WTC11 (cell line): ENCODE data around the gene NFIA. TPM values are rescaled to one million over a fixed set of nuclear protein-coding genes. Genes with fewer than 3 reads are reported as not detected.

Experiments
- ATAC-seq: fragments of 200-7000 bp; cut with Tn5 transposase; 2 replicates; pipeline ENCODE4 v1.10.0; 2021; ENCODE audit warnings: mild to moderate bottlenecking, moderate library complexity
- CTCF ChIA-PET: fragments of 300-600 bp; sonication (Branson Sonifier 250); formaldehyde crosslinking; loops from one replicate; lab custom pipeline; 2021; ENCODE audit warnings: antibody characterized with exemption; lab: Charles Lee
- POLR2A ChIA-PET: fragments of 350-600 bp; sonication (Branson Sonifier 250); formaldehyde crosslinking; loops from one replicate; lab custom pipeline; 2021; ENCODE audit warnings: antibody characterized with exemption; lab: Charles Lee
- DNase-seq: peaks from one replicate; pipeline ENCODE4 v3.0.0; 2021; ENCODE audit warnings: low spot score
- H3K27ac Mint-ChIP-seq: 2 replicates; pipeline ENCODE4 v1.8.0; 2021; ENCODE audit warnings: mixed read lengths
- H3K27me3 Mint-ChIP-seq: 2 replicates; pipeline ENCODE4 v1.8.0; 2021; ENCODE audit warnings: low read depth, mild to moderate bottlenecking, moderate library complexity, mixed read lengths
- H3K36me3 Mint-ChIP-seq: 2 replicates; pipeline ENCODE4 v1.8.0; 2021; ENCODE audit warnings: mixed read lengths
- H3K4me1 Mint-ChIP-seq: 2 replicates; pipeline ENCODE4 v1.8.0; 2022; ENCODE audit warnings: mixed read lengths
- H3K4me3 Mint-ChIP-seq: 2 replicates; pipeline ENCODE4 v1.8.0; 2021; ENCODE audit warnings: mild to moderate bottlenecking, moderate library complexity, mixed read lengths
- H3K9me3 Mint-ChIP-seq: 2 replicates; pipeline ENCODE4 v1.8.0; 2021; ENCODE audit warnings: mixed read lengths
- AFF4 ChIP-seq: sonication (generic); formaldehyde crosslinking; IDR thresholded peaks from 2 replicates; pipeline ENCODE4 v1.8.1; 2023; ENCODE audit warnings: mild to moderate bottlenecking, missing genetic modification reagents, borderline replicate concordance
- ATF2 ChIP-seq: sonication (generic); formaldehyde crosslinking; IDR thresholded peaks from 2 replicates; pipeline ENCODE4 v1.8.1; 2022; ENCODE audit warnings: low read depth, missing genetic modification reagents, borderline replicate concordance
- E2F1 ChIP-seq: sonication (generic); formaldehyde crosslinking; IDR thresholded peaks from 2 replicates; pipeline ENCODE4 v1.8.0; 2022; ENCODE audit warnings: mild to moderate bottlenecking, missing genetic modification reagents
- E2F5 ChIP-seq: sonication (generic); formaldehyde crosslinking; IDR thresholded peaks from 2 replicates; pipeline ENCODE4 v1.8.1; 2022; ENCODE audit warnings: mild to moderate bottlenecking, moderate library complexity, missing genetic modification reagents
- ETV6 ChIP-seq: sonication (generic); formaldehyde crosslinking; IDR thresholded peaks from 2 replicates; pipeline ENCODE4 v1.8.1; 2022; ENCODE audit warnings: mild to moderate bottlenecking, missing genetic modification reagents
- GRHL2 ChIP-seq: fragments of 250-450 bp; sonication (Bioruptor Pico); IDR thresholded peaks from 2 replicates; pipeline ENCODE4 v1.8.0; 2022; ENCODE audit warnings: mild to moderate bottlenecking, moderate library complexity; ENCODE audit not compliant: insufficient replicate concordance, severe bottlenecking
- HMGXB4 ChIP-seq: sonication (generic); formaldehyde crosslinking; IDR thresholded peaks from 2 replicates; pipeline ENCODE4 v1.8.1; 2023; ENCODE audit warnings: mild to moderate bottlenecking, moderate library complexity, missing genetic modification reagents
- IRF2 ChIP-seq: sonication (generic); formaldehyde crosslinking; IDR thresholded peaks from 2 replicates; pipeline ENCODE4 v1.8.0; 2022; ENCODE audit warnings: low read depth, missing genetic modification reagents, borderline replicate concordance
- KAT7 ChIP-seq: sonication (generic); formaldehyde crosslinking; IDR thresholded peaks from 2 replicates; pipeline ENCODE4 v1.8.1; 2023; ENCODE audit warnings: missing genetic modification reagents, mild to moderate bottlenecking, borderline replicate concordance
- NFYB ChIP-seq: sonication (generic); formaldehyde crosslinking; conservative IDR thresholded peaks from 2 replicates; pipeline ENCODE4 v1.8.0; 2022; ENCODE audit warnings: low read depth, missing genetic modification reagents
- NR3C1 ChIP-seq: sonication (generic); formaldehyde crosslinking; conservative IDR thresholded peaks from 2 replicates; pipeline ENCODE4 v1.8.1; 2023; ENCODE audit warnings: low read depth, mild to moderate bottlenecking, missing genetic modification reagents
- TCF7 ChIP-seq: sonication (generic); formaldehyde crosslinking; IDR thresholded peaks from 2 replicates; pipeline ENCODE4 v1.8.0; 2022; ENCODE audit warnings: mild to moderate bottlenecking, low read depth, missing genetic modification reagents, moderate library complexity
- TEAD1 ChIP-seq: sonication (generic); formaldehyde crosslinking; IDR thresholded peaks from 2 replicates; pipeline ENCODE4 v1.8.0; 2022; ENCODE audit warnings: mild to moderate bottlenecking, missing genetic modification reagents
- ZNF121 ChIP-seq: sonication (generic); formaldehyde crosslinking; IDR thresholded peaks from 2 replicates; pipeline ENCODE4 v1.8.0; 2023; ENCODE audit warnings: missing genetic modification reagents
- ZNF317 ChIP-seq: sonication (generic); formaldehyde crosslinking; IDR thresholded peaks from 2 replicates; pipeline ENCODE4 v1.8.1; 2023; ENCODE audit warnings: low read depth, mild to moderate bottlenecking, moderate library complexity, missing genetic modification reagents, borderline replicate concordance
- ZNF416 ChIP-seq: fragments of 250-450 bp; sonication (Bioruptor Pico); IDR thresholded peaks from 2 replicates; pipeline ENCODE4 v1.9.0; 2021; ENCODE audit warnings: mild to moderate bottlenecking, inconsistent platforms
- total RNA-seq: library from RNA; stranded (reverse); gene quantifications from 3 replicates; pipeline ENCODE4 v1.2.3, GENCODE V29; 2021

NFIA gene
- total RNA-seq, 1 experiment from 2014 or later, result 16.7 TPM

- Mint-ChIP-seq H3K4me1 (0 out of 2 replicates have a peak, but pooled peaks cover 3% of the 10 kb centered on the region), H3K36me3 (peaks cover 27% of the 10 kb centered on the region), H3K27me3 (peaks cover 28% of the 10 kb centered on the region)
- CTCF ChIA-PET, result no interaction called here
- ATAC-seq, result no peak
- TF ChIP-seq NR3C1 (CRISPR knock-in tag), result no peak
- no peak for TF ChIP-seq TCF7 (CRISPR knock-in tag)
- TF ChIP-seq, all 79 proteins: peak for 0
- no peak for DNase-seq
- POLR2A ChIA-PET, result no interaction called here
- Mint-ChIP-seq H3K4me3 (no peak overlapping the region), H3K27ac (no peak overlapping the region), H3K9me3 (peaks cover 20% of the 10 kb centered on the region)
These were observed 309.4 kb downstream of the NFIA start for GRCh38 chr1:61391730-61392129.

GRCh38 chr1:61392409-61393242 is 310.3 kb downstream of the NFIA start:
- peaks cover 28% of the 10 kb centered on the region for H3K27me3 Mint-ChIP-seq
- no peaks in the 10 kb centered on the region for H3K4me1 Mint-ChIP-seq
- TF ChIP-seq E2F1 (CRISPR knock-in tag) (no peak), ZNF416 (CRISPR knock-in tag) (no peak), ATF2 (CRISPR knock-in tag) (no peak), ZNF121 (no peak), ETV6 (CRISPR knock-in tag) (no peak), KAT7 (CRISPR knock-in tag) (no peak), NFYB (CRISPR knock-in tag) (no peak), TEAD1 (CRISPR knock-in tag) (no peak), GRHL2 (no peak), E2F5 (no peak), AFF4 (CRISPR knock-in tag) (no peak), IRF2 (CRISPR knock-in tag) (no peak), ZNF317 (no peak), HMGXB4 (CRISPR knock-in tag) (no peak)
- DNase-seq (no peak), ATAC-seq (no peak; the same call in 1 of the 2 replicates)
- ChIA-PET POLR2A (no interaction called here), CTCF (interaction anchor here (0.9 kb wide), 1 partner anchor 1421 kb away, joined by 3 read pairs; no protein-coding TSS in a partner anchor)
- H3K4me3 Mint-ChIP-seq, result no peak overlapping the region
- no peak overlapping the region for H3K27ac Mint-ChIP-seq
- peaks cover 20% of the 10 kb centered on the region for H3K9me3 Mint-ChIP-seq
- peaks cover 24% of the 10 kb centered on the region for H3K36me3 Mint-ChIP-seq
